IMR-90 (cell line): ENCODE data around the gene GPR135. TPM values are rescaled to one million over a fixed set of nuclear protein-coding genes. Genes with fewer than 3 reads are reported as not detected.

Experiments used
- ATAC-seq: fragments of 200-7000 bp; cut with Tn5 transposase; 2 replicates; pipeline ENCODE4 v1.9.1; 2020; ENCODE audit warnings: low read depth, mild to moderate bottlenecking, moderate library complexity
- BruUV-seq: library from RNA; stranded (reverse); fragments of 400-500 nt; replicated peaks from 2 replicates; lab custom pipeline; 2021; lab: Mats Ljungman, UMichigan
- CTCF ChIA-PET: fragments of 300-600 bp; formaldehyde crosslinking; extraction: SDS; loops from one replicate; lab custom pipeline; 2021; ENCODE audit warnings: antibody characterized with exemption; lab: Yijun Ruan, JAX
- POLR2A ChIA-PET: fragments of 300-600 bp; sonication (Branson Sonifier 250); formaldehyde crosslinking; loops from one replicate; lab custom pipeline; 2022; ENCODE audit warnings: antibody characterized with exemption; ENCODE audit not compliant: unreplicated experiment; lab: Charles Lee
- DNase-seq: peaks from one replicate; pipeline ENCODE4 v3.0.0; 2013
- H2AFZ ChIP-seq: replicated peaks from 2 replicates; pipeline ENCODE3; 2013; ENCODE audit warnings: low read length, mild to moderate bottlenecking; ENCODE audit not compliant: poor library complexity
- H2AK5ac ChIP-seq: 2 replicates; pipeline ENCODE4 v1.6.1; 2013; ENCODE audit warnings: low read depth, low read length, inconsistent platforms
- H2AK9ac ChIP-seq: replicated peaks from 2 replicates; pipeline ENCODE3; 2013; ENCODE audit warnings: mild to moderate bottlenecking, low read depth, low read length, moderate library complexity; ENCODE audit not compliant: poor library complexity
- H2BK120ac ChIP-seq: 2 replicates; pipeline ENCODE4 v1.6.1; 2013; ENCODE audit warnings: low read depth, low read length, inconsistent platforms
- H2BK15ac ChIP-seq: 3 replicates; pipeline ENCODE4 v1.6.1; 2013; ENCODE audit warnings: low read depth, low read length, inconsistent platforms
- H2BK20ac ChIP-seq: 2 replicates; pipeline ENCODE4 v1.6.1; 2013; ENCODE audit warnings: low read depth, mild to moderate bottlenecking, inconsistent platforms, low read length, moderate library complexity
- H2BK5ac ChIP-seq: 2 replicates; pipeline ENCODE4 v1.6.1; 2013; ENCODE audit warnings: mild to moderate bottlenecking, low read depth, low read length, inconsistent platforms; ENCODE audit not compliant: poor library complexity, severe bottlenecking
- H3K14ac ChIP-seq: replicated peaks from 2 replicates; pipeline ENCODE4 v1.6.1; 2013; ENCODE audit warnings: low read depth, low read length, inconsistent platforms
- H3K18ac ChIP-seq: 2 replicates; pipeline ENCODE4 v1.6.1; 2013; ENCODE audit warnings: low read depth, low read length, control low read depth
- H3K23ac ChIP-seq: 2 replicates; pipeline ENCODE4 v1.6.1; 2013; ENCODE audit warnings: low read depth, low read length, inconsistent platforms
- H3K27ac ChIP-seq: 2 replicates; pipeline ENCODE4 v1.5.1; 2013; ENCODE audit warnings: mild to moderate bottlenecking, control low read depth, low read length; ENCODE audit not compliant: insufficient read depth
- H3K27me3 ChIP-seq: 2 replicates; pipeline ENCODE4 v1.6.1; 2013; ENCODE audit warnings: low read length; ENCODE audit not compliant: control insufficient read depth, insufficient read depth
- H3K36me3 ChIP-seq: 2 replicates; pipeline ENCODE4 v1.6.1; 2013; ENCODE audit warnings: low read length, mixed read lengths; ENCODE audit not compliant: control insufficient read depth, insufficient read depth
- H3K4ac ChIP-seq: 2 replicates; pipeline ENCODE4 v1.6.1; 2013; ENCODE audit warnings: low read depth, low read length, inconsistent platforms
- H3K4me1 ChIP-seq: 2 replicates; pipeline ENCODE4 v1.6.1; 2013; ENCODE audit warnings: low read length, mixed read lengths; ENCODE audit not compliant: control insufficient read depth, insufficient read depth
- H3K4me2 ChIP-seq: 2 replicates; pipeline ENCODE4 v1.6.1; 2013; ENCODE audit warnings: low read depth, mild to moderate bottlenecking, control low read depth, low read length, moderate library complexity
- H3K4me3 ChIP-seq: 2 replicates; pipeline ENCODE4 v1.5.1; 2013; ENCODE audit warnings: low read depth, mild to moderate bottlenecking, control low read depth, low read length, moderate library complexity; ENCODE audit not compliant: insufficient read depth
- H3K56ac ChIP-seq: 2 replicates; pipeline ENCODE4 v1.6.1; 2013; ENCODE audit warnings: low read length, inconsistent platforms; ENCODE audit not compliant: insufficient read depth; ENCODE audit errors: extremely low read depth
- H3K79me1 ChIP-seq, 2 experiments: 2 replicates each; pipeline ENCODE4 v1.6.1; 2013; ENCODE audit warnings: low read length in 2 of 2, inconsistent platforms in 1 of 2, low read depth in 1 of 2
- H3K9ac ChIP-seq: 2 replicates; pipeline ENCODE4 v1.6.1; 2013; ENCODE audit warnings: low read depth, low read length, control low read depth
- H3K9me1 ChIP-seq: 2 replicates; pipeline ENCODE4 v1.6.1; 2013; ENCODE audit warnings: low read length, inconsistent platforms; ENCODE audit not compliant: insufficient read depth
- H3K9me3 ChIP-seq: 2 replicates; pipeline ENCODE4 v1.6.1; 2013; ENCODE audit warnings: low read length; ENCODE audit not compliant: control insufficient read depth, insufficient read depth
- H4K20me1 ChIP-seq: 2 replicates; pipeline ENCODE4 v1.6.1; 2013; ENCODE audit warnings: low read length, inconsistent platforms; ENCODE audit not compliant: insufficient read depth
- H4K5ac ChIP-seq: 2 replicates; pipeline ENCODE4 v1.6.1; 2013; ENCODE audit warnings: mild to moderate bottlenecking, low read depth, low read length, control low read depth
- H4K8ac ChIP-seq, 2 experiments: 2 replicates each; pipeline ENCODE4 v1.6.1; 2013; ENCODE audit warnings: low read depth in 2 of 2, low read length in 2 of 2, control low read depth in 1 of 2, inconsistent platforms in 1 of 2
- H4K91ac ChIP-seq: 2 replicates; pipeline ENCODE4 v1.6.1; 2013; ENCODE audit warnings: low read depth, low read length, inconsistent platforms; ENCODE audit not compliant: insufficient read depth
- MAFK ChIP-seq: IDR thresholded peaks from 2 replicates; pipeline ENCODE4 v1.6.1; 2012; ENCODE audit warnings: low read depth, low read length, improper control_type of control experiment
- SMC3 ChIP-seq: fragments of 150-350 bp; IDR thresholded peaks from 2 replicates; pipeline ENCODE4 v1.6.1; 2016; ENCODE audit warnings: low read depth, mild to moderate bottlenecking, antibody characterized with exemption, low read length, moderate library complexity
- WGBS, 2 experiments: methylation state at CpG; one replicate each; pipeline versions ENCODE4 v1.1.5 to v1.1.7; 2013; ENCODE audit warnings: missing lambda C conversion rate in 2 of 2; ENCODE audit not compliant: insufficient read length in 1 of 2; ENCODE audit errors: extremely low coverage in 2 of 2; 5-methylcytosine and 5-hydroxymethylcytosine counted together
- dilution Hi-C: fragments of 300-500 bp; cut with HindIII; formaldehyde crosslinking; loops from one replicate; pipeline ENCODE4 v1.14.3; 2018; ENCODE audit warnings: low sequenced_read_pairs; ENCODE audit not compliant: unreplicated experiment
- in situ Hi-C: fragments of 300-500 bp; cut with MboI; formaldehyde crosslinking; loops from 3 replicates; pipeline ENCODE4 v1.14.3; 2019; ENCODE audit warnings: low sequenced_read_pairs, inconsistent platforms, mixed read lengths
- intact Hi-C: fragments of 100-400 bp; cut with micrococcal nuclease; formaldehyde crosslinking; loops from 2 replicates; pipeline ENCODE4 v1.10.0; 2022
- polyA plus RNA-seq, 3 experiments: library from polyadenylated mRNA; depleted of rRNA; stranded (reverse); fragments of >200 nt; gene quantifications; 2 replicates each; pipeline ENCODE4 v1.2.3, GENCODE V29; 2012; ENCODE audit warnings: low replicate concordance in 1 of 3
- total RNA-seq: library from RNA; depleted of rRNA; stranded (reverse); fragments of >200 nt; gene quantifications from 2 replicates; pipeline ENCODE4 v1.2.3, GENCODE V29; 2012

GPR135 gene
- total and polyA plus RNA-seq, 2 of the 4 experiments (the other 2 are of a cell fraction), result 1.3 to 2.4 TPM

GRCh38 chr14:59458486-59458885 is 6.7 kb downstream of the GPR135 start:
- DNase-seq (no peak), ATAC-seq (no peak)
- Histone ChIP-seq H2AK9ac (no peak overlapping the region), H3K18ac (no peak overlapping the region), H3K4ac (no peak overlapping the region), H2AK5ac (no peak overlapping the region), H3K4me3 (no peak overlapping the region), H3K27ac (no peak overlapping the region), H2BK20ac (no peak overlapping the region), H3K56ac (no peak overlapping the region), H4K8ac (no peak overlapping the region), H3K4me2 (no peak overlapping the region), H3K27me3 (no peaks in the 10 kb centered on the region), H3K9me3 (no peaks in the 10 kb centered on the region; the same call in 1 of the 2 replicates), H2BK120ac (no peak overlapping the region), H2AFZ (no peak overlapping the region), H4K91ac (no peak overlapping the region), H2BK15ac (no peak overlapping the region), H4K20me1 (peaks cover 6% of the 10 kb centered on the region; the same call in 1 of the 2 replicates), H3K4me1 (peaks cover 8% of the 10 kb centered on the region), H3K36me3 (peaks cover 24% of the 10 kb centered on the region), H2BK5ac (no peak overlapping the region), H4K5ac (no peak overlapping the region), H3K79me1 (peaks cover 10 to 12% of the 10 kb centered on the region in 2 experiments; a peak in 3 of 4 replicates), H3K9me1 (peaks cover 4% of the 10 kb centered on the region; the same call in 1 of the 2 replicates), H3K9ac (no peak overlapping the region), H3K23ac (no peak overlapping the region), H3K14ac (no peak overlapping the region)
- intact Hi-C loops, result no loop called here
- in situ Hi-C loops, result loop anchor here (25.0 kb wide), 2 partner anchors 821 to 971 kb away; partner anchors contain the start of gene DACT1
- WGBS, 2 experiments, result no CpG with 5 or more reads among the region's 2 CpGs
- BruUV-seq, result no TSS peak
- dilution Hi-C loops, result no loop called here
- TF ChIP-seq SMC3 (no peak), MAFK (no peak)
- POLR2A ChIA-PET, result no interaction called here
- CTCF ChIA-PET, result no interaction called here
